ENCODE measurements around the gene SOX9.

SOX9 gene

DNA sequence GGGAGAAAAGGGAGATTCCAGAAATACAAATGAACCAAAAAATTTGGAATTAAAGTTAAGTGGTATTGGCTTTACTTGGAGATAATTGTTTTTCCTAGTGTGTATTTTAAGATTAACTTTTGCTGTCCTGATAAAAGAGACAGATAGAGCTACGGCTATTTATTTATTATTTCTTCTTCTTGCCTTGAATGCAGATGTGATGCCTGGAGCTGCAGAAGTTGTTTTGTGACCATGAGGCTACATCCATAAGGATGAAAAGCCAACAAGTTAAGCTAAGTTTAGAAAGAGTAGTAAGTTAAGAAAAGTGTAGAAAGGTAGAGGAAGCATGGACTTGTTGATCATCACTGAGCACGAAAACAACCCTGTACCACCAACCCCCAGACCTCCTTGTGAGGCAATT is 41.7 kb downstream of the SOX9 start:
- DNase-seq (ENCODE audit: low read depth), result no peak

DNA sequence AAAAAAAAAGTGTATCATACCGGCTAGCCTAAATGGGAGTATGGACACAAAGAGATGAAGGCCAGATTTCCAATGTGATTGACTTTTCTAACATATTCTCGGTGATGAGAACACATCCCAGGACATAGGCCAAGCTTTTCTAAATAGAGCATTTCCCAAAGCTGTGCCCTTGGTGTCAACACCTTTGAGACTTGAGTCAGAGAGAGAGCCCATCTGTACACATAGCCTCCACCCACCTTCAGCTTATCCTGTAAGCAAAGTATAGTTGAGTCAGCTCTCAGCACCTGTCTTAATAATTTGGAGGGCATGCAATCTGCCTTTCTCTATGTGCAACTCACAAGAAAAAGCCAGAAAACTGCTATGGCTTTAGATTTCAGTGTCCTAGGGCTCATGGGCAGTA is 42.7 kb downstream of the SOX9 start:
- no peak for DNase-seq (ENCODE audit: low read depth)

DNA sequence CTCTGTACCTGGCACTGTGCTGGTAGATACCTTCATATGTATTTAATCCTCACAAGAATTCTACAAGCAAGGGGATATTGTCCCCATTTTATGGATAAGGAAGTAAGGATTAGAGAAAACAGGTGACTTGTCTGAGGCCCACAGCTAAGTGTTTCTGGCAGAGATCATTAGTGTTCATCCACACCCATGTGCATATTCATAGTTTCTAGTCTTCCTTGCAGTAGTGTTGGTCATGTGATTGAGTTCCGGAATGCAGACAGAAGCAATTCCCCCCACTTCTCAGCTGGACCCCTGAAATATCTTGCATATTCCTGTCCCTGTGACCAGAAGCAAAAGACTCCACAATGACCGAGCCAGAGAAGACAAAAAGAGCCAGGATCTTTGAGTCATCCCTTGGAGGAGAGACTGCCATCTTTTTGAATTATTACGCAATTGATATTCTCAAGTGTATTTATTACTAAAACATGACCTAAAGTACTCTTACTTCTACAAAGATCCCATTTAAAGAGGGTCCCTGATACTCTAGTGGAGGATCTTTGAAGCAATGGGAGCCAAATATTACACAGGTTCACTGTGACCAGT is 43.4 kb downstream of the SOX9 start:
- no peak for DNase-seq (ENCODE audit: low read depth)

DNA sequence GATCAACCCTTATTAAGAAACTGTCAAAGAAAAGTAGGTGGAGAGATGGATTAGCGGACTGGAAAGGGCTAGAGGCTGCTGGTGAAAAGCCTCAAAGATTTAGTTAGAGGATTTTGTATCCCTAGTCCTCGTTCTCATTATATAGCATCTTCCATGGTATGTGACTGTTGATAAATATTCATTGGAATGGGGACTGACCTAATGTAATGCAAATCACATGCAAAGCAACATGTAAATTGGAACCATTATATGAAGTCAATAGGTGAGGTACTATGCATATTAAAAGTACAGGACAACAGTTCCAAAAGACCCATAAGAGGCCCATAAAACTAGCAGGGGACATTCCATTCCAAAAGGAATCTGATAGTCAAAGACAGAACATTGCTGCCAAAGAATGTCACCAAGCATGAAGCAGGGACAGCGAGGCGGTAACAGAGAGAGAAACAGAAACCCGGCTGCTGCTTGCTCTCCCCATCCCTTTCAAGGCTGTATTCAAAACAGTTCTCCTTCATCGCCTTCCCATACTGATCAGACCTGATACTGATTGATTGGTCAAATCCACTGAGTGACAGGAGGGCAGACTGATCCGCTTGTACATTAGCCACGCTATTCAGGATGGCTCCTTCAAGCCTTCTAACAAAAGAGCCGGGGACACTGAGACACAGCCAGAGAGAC is 44.5 kb downstream of the SOX9 start:
- DNase-seq (ENCODE audit: low read depth), result no peak

DNA sequence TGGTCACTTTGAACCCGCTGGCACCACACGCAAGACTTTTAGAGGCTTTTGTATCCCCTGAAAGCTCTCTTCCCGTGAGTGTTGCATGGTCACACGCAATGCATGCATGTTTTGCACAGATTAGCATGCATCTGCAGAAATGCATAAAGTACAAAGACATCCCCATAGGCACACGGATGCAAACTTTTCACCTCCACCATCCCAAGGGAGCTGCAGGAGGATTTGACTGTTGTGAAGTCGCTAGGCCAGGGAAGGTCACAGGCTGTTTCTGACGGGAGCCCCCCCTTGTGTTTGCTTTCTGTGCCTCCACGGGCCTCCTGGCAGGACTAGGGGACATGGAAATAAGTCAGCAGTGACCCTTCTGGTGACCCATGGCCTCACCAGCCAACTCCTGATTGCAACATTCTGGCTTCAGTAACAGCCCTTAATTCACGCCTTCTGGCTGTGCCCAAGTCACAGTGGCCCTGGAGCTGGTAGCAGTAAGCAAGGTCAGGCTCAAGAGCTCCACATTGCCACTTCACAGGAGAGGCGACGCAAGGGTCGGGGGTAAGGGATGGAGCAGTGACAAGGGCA is 45.1 kb downstream of the SOX9 start:
- no peak for DNase-seq (ENCODE audit: low read depth)

DNA sequence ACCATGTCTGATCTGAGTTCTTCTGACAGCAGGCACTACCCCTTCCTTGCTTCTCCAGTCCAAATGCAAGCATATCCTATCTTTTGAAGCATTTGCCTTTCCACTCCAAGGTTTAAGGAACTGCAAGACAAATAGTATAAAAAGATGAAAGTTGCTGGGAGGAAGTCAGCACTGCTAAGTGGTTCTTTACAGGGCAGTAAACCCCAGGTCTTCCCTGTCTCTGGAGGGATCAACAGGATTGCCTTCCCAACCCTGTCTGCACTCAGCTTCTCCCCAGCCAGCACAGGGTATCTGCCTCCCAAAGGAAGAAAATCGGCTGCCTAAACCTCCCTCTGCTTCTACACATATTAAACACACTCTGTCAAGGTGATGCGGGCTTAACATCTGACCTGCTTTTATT is 46.8 kb downstream of the SOX9 start:
- no peak for DNase-seq (ENCODE audit: low read depth)

DNA sequence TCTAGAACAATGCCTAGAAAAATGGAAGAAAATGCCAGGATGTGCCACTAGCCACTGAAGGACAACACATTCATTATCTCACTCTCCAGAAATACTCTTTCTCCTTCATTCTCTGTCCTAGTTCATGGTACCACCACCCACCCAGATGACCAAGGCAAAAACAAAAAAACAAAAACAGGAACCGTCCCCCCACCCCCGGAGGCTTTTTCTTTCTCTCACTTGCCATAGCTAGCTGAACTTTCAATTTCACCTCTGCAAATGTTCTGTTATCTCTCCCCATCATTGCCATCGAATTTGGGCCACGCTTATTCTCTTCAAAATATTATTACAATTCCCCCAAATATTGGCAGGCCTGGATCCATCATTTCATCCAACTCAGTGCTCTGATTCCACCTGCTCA is 49.0 kb downstream of the SOX9 start:
- DNase-seq (ENCODE audit: low read depth), result no peak

DNA sequence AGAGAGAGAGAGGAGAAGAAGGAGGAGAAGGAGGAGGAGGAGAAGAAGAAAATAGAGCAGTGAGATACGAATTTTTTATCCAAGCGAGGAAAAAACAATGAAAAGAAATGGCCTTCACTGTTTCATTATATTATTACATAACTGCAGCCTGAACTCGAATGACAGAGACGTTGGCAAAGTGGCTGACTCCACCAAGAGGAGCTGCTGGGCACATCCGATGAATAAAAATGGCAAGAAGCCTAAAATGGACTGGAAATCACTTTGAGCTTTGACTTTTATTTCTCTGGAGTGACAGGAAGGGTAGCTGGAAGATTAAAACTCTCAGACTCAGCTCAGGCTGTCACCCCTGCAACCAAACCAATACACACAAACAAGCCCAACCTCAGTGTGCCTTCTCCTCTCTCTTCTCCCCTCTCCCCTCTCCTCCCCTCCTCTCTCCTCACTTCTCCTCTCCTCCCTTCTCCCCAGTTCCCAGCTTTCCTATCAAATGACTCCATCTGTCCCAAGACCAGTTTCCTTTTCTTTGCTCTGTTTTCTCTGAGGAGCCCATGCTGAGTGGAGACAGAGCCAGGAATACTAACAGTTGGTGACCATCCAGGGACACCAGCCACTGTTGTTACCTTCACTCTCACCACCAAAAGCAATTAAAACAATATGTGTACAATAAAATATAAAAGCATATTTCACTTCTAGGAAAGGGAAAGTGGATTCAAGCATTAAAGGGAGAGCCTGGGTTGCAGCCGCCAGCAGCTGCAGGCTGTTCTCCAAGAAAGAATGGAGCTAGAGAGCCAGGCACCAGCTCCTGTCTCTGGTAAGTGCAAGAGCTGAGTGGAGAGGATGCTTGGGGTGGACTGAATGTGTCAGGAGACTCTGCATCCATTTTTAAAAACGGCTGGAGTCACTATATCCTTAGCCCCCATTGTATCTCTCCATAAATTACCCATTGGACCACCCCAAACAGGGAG is 51.2 kb downstream of the SOX9 start:
- DNase-seq (ENCODE audit: low read depth), result no peak

DNA sequence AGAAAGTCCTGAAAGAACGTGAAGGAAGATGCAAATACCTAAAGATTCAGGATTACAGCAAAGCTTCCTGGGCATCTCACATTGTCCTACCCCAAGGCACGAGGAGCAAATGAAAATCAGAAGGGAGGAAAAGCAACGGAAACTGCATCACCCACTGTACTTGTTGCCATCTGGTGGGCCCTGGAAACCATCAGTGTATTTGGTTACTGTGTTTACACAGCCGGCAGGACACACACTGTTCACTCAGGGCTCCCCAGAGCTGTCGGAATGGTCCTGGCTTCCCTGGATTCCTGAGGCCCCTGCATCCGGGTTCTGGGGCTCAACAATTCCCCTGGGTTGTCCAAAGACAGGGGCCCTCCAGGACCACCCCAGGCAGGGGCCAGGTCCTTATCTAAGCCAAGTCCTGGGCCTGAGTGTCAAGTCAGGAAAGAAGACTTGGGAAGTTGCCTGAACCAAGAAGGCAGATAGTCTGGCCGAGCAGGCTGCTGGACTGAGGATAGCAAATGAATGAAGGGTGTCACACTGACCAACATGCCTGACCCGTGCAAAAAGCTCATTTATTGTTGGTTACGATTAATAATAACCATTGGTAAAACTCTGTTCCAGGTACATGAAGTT is 52.8 kb downstream of the SOX9 start:
- no peak for DNase-seq (ENCODE audit: low read depth)

DNA sequence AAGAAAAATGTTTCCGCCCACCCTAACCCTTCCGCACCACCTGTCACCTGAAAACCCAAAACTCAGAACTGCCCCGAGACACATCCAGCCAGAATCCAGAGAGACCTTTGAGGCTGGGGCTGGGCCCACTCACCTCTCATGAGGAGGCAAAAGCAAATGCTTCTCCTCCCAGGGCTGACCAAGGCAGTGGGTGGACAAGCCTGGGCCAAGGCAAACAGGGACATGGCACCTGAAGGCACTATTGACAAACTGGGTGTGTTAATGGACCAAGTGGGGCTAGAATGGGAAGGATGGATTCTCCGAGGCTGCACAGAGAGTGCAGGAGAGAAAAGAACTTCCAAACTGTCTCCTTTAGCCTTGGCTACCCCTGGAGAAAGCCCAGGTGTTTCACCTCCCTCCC is 54.4 kb downstream of the SOX9 start:
- DNase-seq (ENCODE audit: low read depth), result no peak
